NCI-H2107 treated with DMSO at 0.1 percent for 48 hours (cell line): ENCODE measurements around the gene COL23A1.

Source experiments
- DNase-seq: peaks from one replicate; lab custom pipeline; 2025; ENCODE audit not compliant: unreplicated experiment; lab: John Stamatoyannopoulos, UW

The COL23A1 gene

GRCh38 chr5:178535299-178536175 is 54.7 kb downstream of the COL23A1 start:
- DNase-seq, result no peak

- no peak for DNase-seq
These were observed 57.1 kb downstream of the COL23A1 start for GRCh38 chr5:178533136-178533535.

- no peak for DNase-seq
These were observed 57.5 kb downstream of the COL23A1 start for GRCh38 chr5:178532666-178533065.

- DNase-seq, result no peak
These were observed 58.0 kb downstream of the COL23A1 start for GRCh38 chr5:178532236-178532635.

- no peak for DNase-seq
These were observed 58.4 kb downstream of the COL23A1 start for GRCh38 chr5:178531786-178532185.

GRCh38 chr5:178530526-178530925 is 59.7 kb downstream of the COL23A1 start:
- no peak for DNase-seq

GRCh38 chr5:178529080-178529479 is 61.1 kb downstream of the COL23A1 start:
- DNase-seq, result no peak

- DNase-seq, result no peak
These were observed 62.5 kb downstream of the COL23A1 start for GRCh38 chr5:178527458-178528307.

GRCh38 chr5:178526773-178527457 is 63.3 kb downstream of the COL23A1 start:
- DNase-seq, result no peak

GRCh38 chr5:178525906-178526732 is 64.1 kb downstream of the COL23A1 start:
- DNase-seq, result no peak

GRCh38 chr5:178524093-178524882 is 65.9 kb downstream of the COL23A1 start:
- DNase-seq, result no peak

GRCh38 chr5:178522361-178522760 is 67.8 kb downstream of the COL23A1 start:
- no peak for DNase-seq

- no peak for DNase-seq
These were observed 69.3 kb downstream of the COL23A1 start for GRCh38 chr5:178520851-178521250.

- DNase-seq, result no peak
These were observed 70.4 kb downstream of the COL23A1 start for GRCh38 chr5:178519804-178520203.

GRCh38 chr5:178519155-178519554 is 71.0 kb downstream of the COL23A1 start:
- DNase-seq, result no peak

GRCh38 chr5:178516504-178517235 is 73.5 kb downstream of the COL23A1 start:
- DNase-seq, result no peak

- no peak for DNase-seq
These were observed 74.3 kb downstream of the COL23A1 start for GRCh38 chr5:178515776-178516503.

- DNase-seq, result no peak
These were observed 75.3 kb downstream of the COL23A1 start for GRCh38 chr5:178514851-178515418.
